HG02763 (cell line): Measurements from ENCODE around the gene NPR3.

Experiments used
- ATAC-seq: cut with Tn5 transposase; IDR thresholded peaks from one replicate; pipeline ENCODE4 v1.9.1; 2021; ENCODE audit warnings: mild to moderate bottlenecking, moderate library complexity; ENCODE audit not compliant: unreplicated experiment

Gene NPR3

GRCh38 chr5:32711681-32712480 lies 760 bp downstream of the NPR3 start:
- ATAC-seq: no peak

- ATAC-seq: no peak
These were observed 1.6 kb downstream of the NPR3 start for GRCh38 chr5:32712481-32713360.

GRCh38 chr5:32713361-32713769 lies 2.2 kb downstream of the NPR3 start:
- no peak for ATAC-seq

GRCh38 chr5:32713770-32714381 lies 2.8 kb downstream of the NPR3 start:
- ATAC-seq: no peak

- no peak for ATAC-seq
These were observed 3.7 kb downstream of the NPR3 start for GRCh38 chr5:32714836-32715235.

- ATAC-seq: no peak
These were observed 9.2 kb downstream of the NPR3 start for GRCh38 chr5:32720300-32720699.

GRCh38 chr5:32721626-32722025 lies 10.5 kb downstream of the NPR3 start:
- no peak for ATAC-seq

GRCh38 chr5:32722957-32723356 lies 11.8 kb downstream of the NPR3 start:
- ATAC-seq: no peak

GRCh38 chr5:32724526-32724925 lies 13.4 kb downstream of the NPR3 start:
- ATAC-seq: no peak

GRCh38 chr5:32726086-32726557 lies 15.0 kb downstream of the NPR3 start:
- no peak for ATAC-seq

- ATAC-seq: no peak
These were observed 18.5 kb downstream of the NPR3 start for GRCh38 chr5:32729651-32730050.

- no peak for ATAC-seq
These were observed 22.6 kb downstream of the NPR3 start for GRCh38 chr5:32733590-32734340.

- no peak for ATAC-seq
These were observed 23.8 kb downstream of the NPR3 start for GRCh38 chr5:32734827-32735378.

GRCh38 chr5:32735512-32735911 lies 24.4 kb downstream of the NPR3 start:
- ATAC-seq: no peak

- ATAC-seq: no peak
These were observed 25.7 kb downstream of the NPR3 start for GRCh38 chr5:32736842-32737241.

GRCh38 chr5:32740651-32741050 lies 29.5 kb downstream of the NPR3 start:
- no peak for ATAC-seq

- no peak for ATAC-seq
These were observed 34.2 kb downstream of the NPR3 start for GRCh38 chr5:32745317-32745716.

GRCh38 chr5:32752411-32752810 lies 41.3 kb downstream of the NPR3 start:
- ATAC-seq: no peak

GRCh38 chr5:32753051-32753450 lies 41.9 kb downstream of the NPR3 start:
- ATAC-seq: no peak

- ATAC-seq: no peak
These were observed 42.6 kb downstream of the NPR3 start for GRCh38 chr5:32753765-32754164.
